ENCODE results near the gene PPP1R13B. TPM values are rescaled to one million over a fixed set of nuclear protein-coding genes. Genes with fewer than 3 reads are reported as not detected.

The PPP1R13B gene
- total RNA-seq, 1 donor from 2014 or later = 13.1 TPM

DNA sequence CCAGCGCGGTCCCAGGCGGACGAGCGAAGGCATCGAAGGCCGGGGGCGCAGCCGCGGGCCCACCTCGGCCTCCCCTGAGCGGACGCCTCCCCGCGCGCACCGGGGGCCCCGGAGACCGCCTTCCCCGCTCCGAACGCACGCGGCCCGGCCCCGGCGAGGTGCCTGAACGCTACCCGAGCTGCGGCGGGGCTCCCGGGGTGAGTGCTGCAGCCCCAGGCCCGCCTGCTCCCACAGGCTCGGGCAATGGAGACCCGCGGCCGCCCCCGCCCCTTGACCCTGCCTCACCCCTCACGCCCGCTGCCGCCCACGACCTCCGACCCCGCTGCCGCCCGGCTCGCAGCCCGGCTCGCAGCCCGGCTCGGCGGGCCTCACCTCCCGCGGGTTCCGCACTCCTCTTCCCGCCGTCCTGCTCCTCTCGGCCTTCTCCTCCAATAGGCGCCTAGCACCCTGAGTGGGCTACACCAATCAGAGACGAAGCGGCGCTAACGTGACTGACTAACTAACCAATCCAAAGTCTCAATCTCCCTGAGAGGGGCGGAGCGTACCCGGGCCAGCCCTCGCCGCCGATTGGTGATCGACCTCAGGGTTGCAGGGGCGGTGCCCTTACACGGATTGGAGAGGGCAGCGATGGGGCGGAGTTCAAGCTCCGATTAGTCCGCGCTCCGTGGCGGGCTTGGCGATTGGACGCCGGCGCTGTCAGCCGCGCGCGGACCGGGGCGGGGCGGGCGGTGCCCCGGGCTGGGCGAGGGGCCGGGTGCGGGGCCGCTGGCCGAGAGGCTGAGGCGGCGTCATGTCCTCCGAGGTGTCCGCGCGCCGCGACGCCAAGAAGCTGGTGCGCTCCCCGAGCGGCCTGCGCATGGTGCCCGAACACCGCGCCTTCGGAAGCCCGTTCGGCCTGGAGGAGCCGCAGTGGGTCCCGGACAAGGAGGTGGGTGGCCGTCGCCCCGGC is 132.0 kb downstream of the PPP1R13B start, which contains the start of the genes XRCC3 and ZFYVE21:
Gene XRCC3, minus strand, starts transcription at position 400 of the 949 bp plus-strand sequence. CDS start 4,364 bp downstream, outside the sequence.
Gene ZFYVE21, plus strand, starts transcription at position 759 of the 949 bp plus-strand sequence. Its CDS starts 32 bp downstream, at position 791.
- intact Hi-C loops (cut with micrococcal nuclease) = loop anchor here (1.0 to 2.0 kb wide), 7 partner anchors 86 to 1775 kb away; partner anchors contain the start of genes BAG5, COA8, KLC1 and MARK3

DNA sequence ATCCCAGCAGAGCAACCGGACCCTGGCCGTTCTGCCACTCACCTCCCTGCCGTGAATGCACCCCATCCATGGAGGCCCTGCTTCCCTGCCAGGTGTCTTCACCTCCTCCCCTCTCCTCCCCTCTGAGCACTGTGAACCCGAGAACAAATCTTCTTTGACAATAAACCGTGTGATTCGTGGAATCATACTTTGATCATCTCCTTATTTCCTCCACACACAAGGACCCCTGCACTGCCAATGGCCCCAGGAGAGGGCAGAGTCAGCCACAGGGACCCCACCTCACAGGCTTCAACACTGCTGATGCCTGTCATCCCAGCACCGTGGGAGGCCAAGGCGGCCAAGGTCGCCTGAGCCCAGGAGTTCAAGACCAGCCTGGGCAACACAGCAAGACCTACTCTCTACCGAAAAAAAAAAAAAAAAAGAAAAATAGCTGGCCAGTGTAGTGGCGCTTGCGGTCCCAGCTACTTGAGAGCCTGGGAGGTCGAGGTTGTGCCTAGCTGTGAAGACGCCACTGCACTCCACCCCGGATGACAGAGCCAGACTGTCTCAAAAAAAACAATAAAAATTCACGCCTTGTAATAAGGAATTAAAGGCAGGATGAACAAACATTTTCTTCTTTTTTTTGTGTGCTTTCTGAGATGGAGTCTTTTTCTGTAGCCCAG is 133.2 kb downstream of the PPP1R13B start:
- intact Hi-C loops (cut with micrococcal nuclease) = loop anchor here (2.0 kb wide), 1 partner anchor 1777 kb away; the partner anchor contains the start of gene TEDC1

DNA sequence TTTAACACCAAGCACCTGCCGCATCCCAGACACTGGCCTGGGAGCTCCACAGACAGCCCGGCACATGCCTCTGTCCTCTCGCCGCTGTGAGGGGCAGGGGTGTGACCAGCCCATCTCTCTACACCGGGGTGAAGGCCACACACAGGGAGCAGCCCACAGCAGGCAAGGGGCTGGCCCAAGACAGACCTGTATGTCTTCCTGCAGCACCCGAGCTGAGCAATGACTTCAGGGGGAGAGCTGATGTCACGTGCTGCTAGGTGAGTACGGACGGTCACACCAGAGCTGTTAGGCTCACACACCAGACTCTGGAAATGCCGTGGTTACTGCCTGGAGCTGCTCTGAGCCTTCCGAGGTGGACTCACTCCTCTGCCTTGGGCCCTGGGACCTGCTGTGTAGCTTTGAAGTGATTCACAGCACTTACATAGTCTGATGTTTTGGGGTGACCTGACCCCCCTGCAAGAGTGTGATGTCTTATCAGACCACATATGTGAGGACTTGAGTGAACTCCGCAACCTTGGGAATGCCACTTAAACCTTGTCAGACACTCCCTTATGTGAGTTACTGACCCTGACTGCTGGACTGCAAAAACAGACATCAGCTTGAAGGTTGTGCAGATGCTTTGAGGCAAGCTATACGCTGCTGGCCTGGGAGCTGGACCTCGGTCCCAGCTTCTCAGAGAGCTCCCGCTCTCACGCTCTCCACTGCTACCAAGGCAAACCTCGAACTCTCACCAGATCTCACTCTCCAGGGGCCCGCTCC is 133.9 kb downstream of the PPP1R13B start:
- intact Hi-C loops (cut with micrococcal nuclease) = loop anchor here (2.0 kb wide), 1 partner anchor 1777 kb away; the partner anchor contains the start of gene TEDC1

DNA sequence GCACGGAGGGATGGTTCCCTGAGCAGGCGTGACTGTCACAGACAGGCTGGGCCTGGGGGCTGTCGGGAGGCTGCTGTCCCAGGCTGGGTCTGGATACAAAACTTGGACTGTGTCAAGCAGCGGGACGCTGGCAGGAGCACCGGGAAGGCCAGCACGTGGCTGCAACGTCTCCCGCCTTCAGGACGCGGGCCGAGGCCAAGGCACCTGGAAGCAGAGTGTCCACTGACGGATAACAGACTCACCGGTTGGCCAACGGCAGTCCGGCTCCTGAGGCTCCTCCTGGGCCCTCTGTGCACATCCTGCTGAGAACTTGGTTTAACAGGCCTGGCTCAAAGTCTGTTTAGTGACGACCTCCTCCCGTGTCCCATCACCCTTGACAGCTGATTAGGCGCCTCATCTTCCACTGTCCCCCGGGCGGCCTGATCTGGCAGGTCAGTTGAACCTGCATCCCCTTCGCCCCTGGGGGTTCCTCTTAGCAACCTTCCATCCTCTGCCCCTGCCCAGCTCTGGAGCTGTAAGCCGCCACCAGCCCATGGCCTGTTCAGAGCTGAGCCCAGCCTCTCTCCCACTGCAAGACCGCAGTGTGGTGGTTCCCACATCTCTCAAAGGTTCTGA is 134.6 kb downstream of the PPP1R13B start:
- intact Hi-C loops (cut with micrococcal nuclease) = no loop called here

DNA sequence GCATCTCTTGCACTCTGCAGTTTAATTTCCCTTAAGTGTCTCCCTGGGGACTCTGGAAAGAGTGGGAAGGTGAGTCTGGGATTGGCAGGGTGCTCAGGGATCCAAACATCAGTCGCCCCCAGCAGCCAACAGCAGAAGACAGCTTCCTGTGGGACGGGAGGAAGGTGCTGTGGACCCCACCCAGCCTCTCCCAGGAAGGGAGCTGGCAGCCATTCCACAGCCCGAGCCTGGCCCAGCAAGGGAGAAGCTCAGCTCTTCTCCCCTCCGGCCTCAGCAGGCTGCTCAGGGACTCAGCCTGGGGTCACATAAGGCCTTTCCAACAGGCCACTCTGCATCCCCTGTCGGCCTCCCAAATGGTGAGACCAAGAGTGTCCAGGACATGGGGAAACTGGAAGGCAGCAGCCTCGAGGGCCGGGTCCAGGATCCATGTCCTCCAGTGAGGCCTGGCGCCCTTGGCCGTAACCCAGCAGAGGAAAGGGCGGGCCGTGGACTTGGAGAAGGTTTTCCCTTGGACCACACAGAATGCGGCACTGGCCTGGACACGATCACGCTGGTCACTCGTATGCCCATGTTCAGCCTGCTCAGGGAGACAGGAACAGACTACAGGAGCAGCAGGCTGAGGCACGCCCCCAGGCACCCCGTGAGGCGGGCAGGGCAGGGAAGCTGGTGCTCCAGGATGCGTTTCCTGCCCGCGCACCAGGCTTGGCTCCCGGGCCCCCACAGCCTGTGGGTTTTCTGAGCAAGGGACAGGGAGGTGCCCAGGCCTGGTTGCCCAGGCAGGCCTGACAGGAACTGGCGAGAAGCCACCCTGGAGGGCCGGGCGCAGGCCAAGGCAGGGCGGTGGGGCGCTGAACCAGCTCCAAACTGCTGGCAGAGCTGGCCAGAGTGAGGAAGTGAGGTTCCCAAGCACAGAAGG is 135.6 kb downstream of the PPP1R13B start:
- intact Hi-C loops (cut with micrococcal nuclease) = no loop called here

DNA sequence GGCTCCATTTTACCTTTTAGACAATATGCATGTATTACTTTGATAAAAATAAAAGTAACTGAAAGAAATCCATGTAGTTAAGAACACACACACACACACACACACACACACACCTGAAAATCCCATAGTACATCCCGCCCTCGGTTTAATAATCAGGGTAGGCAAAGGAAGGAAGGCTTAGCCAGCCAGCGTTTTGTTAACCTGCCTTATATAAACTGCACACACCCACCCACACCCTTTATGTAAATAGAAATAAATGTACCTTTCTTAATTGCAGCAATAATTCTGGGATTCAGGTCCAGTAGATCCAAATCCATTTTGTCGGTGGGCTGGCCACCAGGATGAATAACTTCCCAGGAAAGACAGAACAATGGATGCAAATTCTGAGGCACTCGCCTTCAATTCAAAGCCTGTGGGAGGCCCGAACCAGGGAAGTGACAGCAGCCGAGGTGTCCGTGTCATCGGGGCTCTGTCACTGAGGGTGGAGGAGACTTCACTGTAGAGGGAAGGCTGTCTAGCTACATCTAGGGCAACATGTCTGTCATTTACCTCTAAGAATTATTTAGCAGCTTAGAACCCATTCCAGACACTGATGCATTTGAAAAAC is 136.5 kb downstream of the PPP1R13B start:
- intact Hi-C loops (cut with micrococcal nuclease) = no loop called here

DNA sequence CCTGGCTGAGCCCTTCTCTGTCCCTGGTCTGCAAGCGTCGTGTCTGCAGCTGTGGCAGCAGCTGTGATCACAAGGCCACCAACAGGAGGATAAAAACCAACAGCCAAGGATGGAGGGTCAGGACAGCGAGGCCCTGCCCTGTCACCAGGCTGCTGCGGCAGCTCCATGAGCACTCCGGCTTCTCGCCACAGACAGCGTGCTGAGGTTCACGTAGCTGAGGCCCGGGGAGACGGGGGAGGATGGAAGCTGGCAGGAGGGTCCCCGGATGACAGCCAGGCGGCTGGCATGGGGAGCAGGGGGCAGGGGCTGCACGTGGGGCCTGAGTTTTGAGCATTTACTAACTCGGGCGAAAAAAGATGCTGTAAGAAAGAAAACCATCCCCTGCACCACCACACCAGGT is 137.6 kb downstream of the PPP1R13B start:
- intact Hi-C loops (cut with micrococcal nuclease) = no loop called here

DNA sequence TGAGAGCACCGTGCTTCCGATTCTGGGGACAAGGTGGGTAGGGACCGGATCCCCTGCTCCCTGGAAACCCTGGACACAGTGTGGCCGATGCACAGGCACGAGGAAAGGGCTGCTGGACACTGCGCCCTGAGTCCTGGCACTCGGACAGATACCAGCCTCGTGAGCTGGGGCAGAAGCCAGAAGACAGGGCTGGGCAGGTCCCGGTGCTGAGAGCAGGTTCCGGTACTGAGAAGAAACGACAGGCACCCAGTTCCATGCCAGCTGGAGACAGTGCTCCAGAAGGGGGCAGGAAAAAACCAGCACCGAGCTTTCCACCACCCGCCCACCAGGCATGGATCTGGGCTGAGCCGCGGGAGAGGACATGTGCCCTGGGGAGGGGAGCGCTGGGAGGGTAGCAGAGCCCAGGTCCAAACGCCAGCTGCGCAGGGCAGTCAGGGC is 138.6 kb downstream of the PPP1R13B start:
- intact Hi-C loops (cut with micrococcal nuclease) = no loop called here

DNA sequence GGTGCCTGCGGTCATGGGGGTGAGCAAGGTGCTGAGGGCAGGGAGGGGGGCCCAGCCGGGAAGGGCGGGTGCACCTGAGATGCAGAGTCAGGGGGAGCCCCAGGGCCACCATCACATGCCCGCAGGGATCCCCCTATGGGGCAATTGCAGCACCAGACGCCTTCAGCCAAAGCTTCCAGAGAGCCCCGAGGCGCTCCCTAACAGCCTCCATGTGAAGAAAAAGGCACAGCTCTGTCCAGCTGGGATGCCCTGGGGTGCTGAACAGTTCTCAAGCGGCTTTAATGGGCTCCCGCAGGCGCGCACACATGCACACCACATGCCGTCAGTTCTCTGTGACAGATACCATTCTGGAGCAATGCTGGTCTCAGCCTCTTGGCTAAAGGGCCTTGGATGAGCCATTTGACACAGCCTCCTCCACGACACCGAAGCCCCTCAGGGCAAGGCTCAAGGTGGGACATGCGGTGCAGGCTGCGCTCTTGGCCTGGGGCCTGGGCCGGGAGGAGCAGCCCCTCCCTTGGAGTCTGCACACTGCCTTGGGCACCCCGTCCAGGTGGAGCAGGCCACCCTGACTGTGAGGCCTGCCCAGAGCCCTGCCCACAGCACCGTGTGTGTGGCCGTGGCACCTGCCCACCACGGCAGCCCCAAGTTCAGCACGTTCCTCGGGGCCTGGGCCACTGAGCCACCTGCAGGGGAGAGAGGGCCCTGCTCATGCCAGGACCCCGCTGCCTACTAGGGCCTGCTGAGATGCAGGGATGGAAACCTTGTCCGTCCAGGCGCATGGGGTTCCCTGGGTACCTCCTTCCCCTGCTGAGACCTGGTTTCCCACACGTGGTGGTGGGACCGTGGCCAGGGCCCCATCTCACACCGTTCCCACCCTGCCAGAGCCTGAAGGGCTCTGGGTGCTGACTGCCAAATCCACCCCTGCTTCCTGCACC is 139.8 kb downstream of the PPP1R13B start:
- intact Hi-C loops (cut with micrococcal nuclease) = no loop called here

DNA sequence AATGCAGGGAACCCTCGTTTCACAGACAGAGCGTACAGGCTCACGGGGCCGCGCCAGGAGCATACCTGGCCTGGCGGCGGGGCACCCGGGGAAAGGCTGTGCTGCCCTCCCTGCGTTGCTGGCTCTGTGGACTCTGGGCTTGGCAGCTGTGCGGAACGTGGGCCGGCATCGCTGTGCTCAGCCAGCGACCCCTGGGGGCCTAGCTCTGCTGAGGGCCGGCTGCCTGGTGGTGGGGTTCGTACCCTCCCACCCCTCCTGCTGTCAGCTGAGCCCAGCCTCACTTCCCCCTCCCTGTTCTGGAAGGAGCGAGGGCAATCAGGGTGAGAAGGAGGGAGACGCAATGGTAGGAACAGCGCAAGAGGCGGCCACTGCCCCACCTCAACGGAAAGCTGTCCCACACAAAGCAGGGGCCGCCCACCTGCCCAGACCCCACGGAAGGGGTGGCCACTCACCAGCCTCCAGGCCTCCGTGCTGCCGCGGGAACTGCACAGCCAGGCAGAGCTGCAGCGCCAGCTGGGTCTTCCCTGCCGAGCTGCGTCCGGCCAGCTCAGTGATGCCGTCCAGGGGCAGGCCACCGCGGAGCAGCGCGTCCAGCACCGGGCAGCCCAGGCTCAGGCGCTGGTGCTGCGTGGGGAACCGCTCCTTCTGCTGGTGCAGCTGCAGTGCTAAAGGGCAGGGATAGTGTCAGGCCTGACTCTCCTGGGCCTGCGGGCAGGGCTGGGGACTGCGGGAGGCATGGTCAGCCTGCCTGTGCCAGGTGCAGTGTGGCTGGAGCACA is 140.6 kb downstream of the PPP1R13B start:
- intact Hi-C loops (cut with micrococcal nuclease) = no loop called here

DNA sequence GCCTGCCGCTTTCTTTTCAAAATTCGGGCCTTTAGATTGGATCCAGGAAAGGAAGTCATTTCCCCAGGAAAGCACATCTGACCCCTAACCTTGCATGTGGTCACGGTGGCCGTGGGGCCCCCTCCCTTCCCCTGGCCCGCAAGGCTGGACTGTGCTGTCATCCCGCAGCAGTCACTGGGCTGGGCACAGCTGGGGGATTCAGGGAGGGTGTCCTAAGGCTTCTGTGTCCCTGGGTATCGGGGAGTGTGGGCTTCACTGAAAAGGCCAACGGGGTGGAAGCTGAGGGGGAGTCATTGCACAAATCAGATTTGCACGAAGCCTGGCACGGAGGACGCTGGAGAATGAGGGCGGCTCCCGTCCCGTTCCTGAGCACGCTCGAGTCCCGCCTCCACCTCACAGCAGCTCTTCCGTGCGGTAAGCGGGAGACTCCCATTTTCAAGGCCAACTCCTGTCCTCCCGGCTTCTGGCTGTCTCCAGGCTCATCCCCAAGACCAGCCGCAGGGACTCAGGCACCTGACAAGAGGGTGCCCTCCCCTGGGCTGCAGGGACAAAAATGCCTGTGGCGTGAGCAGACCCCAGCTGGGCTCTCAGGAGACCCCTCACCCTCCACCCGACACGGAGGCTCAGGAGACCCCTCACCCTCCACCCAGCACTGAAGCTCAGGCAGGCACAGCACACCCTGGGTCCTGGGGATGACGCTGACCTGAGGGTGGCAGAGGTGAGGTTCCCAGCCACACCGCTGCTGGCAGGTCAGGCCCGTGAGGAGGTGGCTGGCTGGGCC is 141.7 kb downstream of the PPP1R13B start:
- intact Hi-C loops (cut with micrococcal nuclease) = no loop called here

DNA sequence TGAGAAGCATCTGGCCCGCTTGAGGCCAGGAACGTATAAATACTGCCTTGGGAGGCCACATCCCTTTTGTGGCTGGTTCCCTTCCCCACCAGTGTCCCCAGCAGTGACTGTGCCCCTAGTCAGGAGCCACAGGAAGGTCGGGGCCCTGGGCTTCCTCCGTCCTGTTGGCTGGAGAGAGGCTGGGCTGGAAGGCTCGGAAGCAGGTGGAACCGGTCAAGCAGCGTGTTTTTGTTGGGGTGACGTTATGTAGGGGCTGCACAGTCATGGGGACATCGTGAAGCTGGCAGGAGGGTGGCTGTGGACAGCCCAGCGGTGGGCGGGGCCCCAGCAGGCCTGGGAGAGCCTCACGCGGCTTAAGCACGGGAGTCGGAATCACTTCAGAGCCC is 142.3 kb downstream of the PPP1R13B start:
- intact Hi-C loops (cut with micrococcal nuclease) = no loop called here

DNA sequence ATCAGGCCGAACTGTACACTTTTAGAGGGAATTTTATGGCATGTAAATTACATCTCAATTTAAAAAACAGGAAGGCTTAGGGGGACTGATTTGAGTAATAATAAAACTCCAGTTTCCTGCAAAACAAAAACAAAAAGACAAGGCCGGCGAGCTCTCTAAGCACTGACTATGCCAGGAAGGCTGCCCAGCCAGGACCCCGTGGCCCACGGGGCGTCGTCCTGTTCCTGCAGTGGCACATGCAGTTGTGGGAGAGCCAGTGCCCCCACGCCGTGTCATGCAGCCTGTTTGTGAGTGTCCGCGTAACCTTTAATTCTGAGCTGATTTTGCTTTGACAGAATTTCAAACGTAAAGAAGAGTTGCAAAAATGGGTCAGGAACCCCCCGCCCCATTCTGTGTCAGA is 142.7 kb downstream of the PPP1R13B start:
- intact Hi-C loops (cut with micrococcal nuclease) = no loop called here

DNA sequence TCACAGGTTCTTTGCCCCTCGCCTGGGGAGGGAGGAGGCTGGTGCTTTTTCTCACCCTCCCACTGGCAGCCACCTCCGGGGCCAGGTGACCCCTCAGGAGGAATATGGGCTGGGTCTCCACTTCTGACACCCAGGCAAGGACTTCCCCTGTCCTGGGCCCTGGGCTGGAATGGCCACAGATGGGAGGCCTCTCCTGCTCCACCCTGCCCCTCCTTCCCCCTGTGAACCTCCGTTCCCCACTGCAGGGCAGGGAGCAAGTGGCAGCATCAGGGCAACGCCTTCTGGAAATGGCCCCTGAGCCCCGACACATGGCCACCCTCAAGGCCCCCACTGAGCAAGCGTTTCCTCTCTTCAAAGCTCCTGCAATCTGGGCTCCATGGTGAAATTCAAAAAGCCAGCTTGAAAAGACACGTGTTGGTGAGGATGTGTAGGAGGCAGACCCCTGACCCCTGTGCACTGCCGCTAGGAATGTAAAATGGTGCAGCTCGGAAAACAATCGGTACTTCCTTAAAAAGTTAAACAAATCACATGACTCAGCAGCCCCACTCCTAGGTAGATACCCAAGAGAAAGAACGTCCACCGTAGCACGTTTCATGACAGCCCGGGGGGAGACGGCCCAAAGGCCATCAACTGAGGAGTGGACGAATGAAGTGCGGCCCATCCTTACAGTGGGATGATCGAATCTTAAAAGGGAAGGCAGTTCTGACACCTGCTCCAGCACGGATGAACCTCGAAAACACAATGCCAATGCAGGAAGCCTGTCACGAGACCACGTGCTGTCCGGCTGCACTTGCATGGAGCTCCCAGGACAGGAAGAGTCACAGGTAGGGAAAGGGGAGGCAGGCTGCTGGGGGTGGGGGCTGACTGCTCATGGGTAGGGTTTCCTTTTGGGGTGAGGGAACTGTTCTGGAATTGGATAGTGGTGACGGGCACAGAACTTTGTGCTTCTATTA is 143.7 kb downstream of the PPP1R13B start:
- intact Hi-C loops (cut with micrococcal nuclease) = no loop called here

Measured in T-helper 1 cell treated with Interleukin-12 subunit alpha and Interleukin-12 subunit beta and Interleukin-4 antibody, amounts not matched to agents 30 ng/mL and 1 ng/mL, for 36 hours (primary cell).